GM19035 (cell line): Measurements from ENCODE around the gene DNMT1.

Experiments
- ATAC-seq: cut with Tn5 transposase; IDR thresholded peaks from one replicate; pipeline ENCODE4 v1.9.1; 2021; ENCODE audit not compliant: unreplicated experiment

The DNMT1 gene

GRCh38 chr19:10142701-10143375, 51.9 kb downstream of the DNMT1 start:
- no peak for ATAC-seq

- ATAC-seq: no peak
Measured at GRCh38 chr19:10141973-10142372, 52.8 kb downstream of the DNMT1 start.

GRCh38 chr19:10141479-10141878, 53.3 kb downstream of the DNMT1 start:
- no peak for ATAC-seq

GRCh38 chr19:10139952-10140351, 54.8 kb downstream of the DNMT1 start:
- no peak for ATAC-seq

- ATAC-seq: no peak
Measured at GRCh38 chr19:10138879-10139795, 55.6 kb downstream of the DNMT1 start.

- ATAC-seq: no peak
Measured at GRCh38 chr19:10137751-10138682, 56.7 kb downstream of the DNMT1 start.

GRCh38 chr19:10136936-10137335, 57.8 kb downstream of the DNMT1 start:
- ATAC-seq: no peak

GRCh38 chr19:10135551-10136334, 59.0 kb downstream of the DNMT1 start:
- ATAC-seq: no peak

- ATAC-seq: no peak
Measured at GRCh38 chr19:10134040-10134439, 60.7 kb downstream of the DNMT1 start.

- ATAC-seq: no peak
Measured at GRCh38 chr19:10133596-10133995, 61.2 kb downstream of the DNMT1 start.

- ATAC-seq: no peak
Measured at GRCh38 chr19:10132905-10133304, 61.8 kb downstream of the DNMT1 start.

- ATAC-seq: no peak
Measured at GRCh38 chr19:10126213-10126639, 68.5 kb downstream of the DNMT1 start.

GRCh38 chr19:10124429-10124828, 70.3 kb downstream of the DNMT1 start:
- ATAC-seq: no peak

- ATAC-seq: no peak
Measured at GRCh38 chr19:10122045-10122444, 72.7 kb downstream of the DNMT1 start.

- no peak for ATAC-seq
Measured at GRCh38 chr19:10120538-10121189, 74.1 kb downstream of the DNMT1 start.

- ATAC-seq: no peak
Measured at GRCh38 chr19:10118960-10119359, 75.8 kb downstream of the DNMT1 start.

- no peak for ATAC-seq
Measured at GRCh38 chr19:10116866-10117616, 77.7 kb downstream of the DNMT1 start.

- ATAC-seq: no peak
Measured at GRCh38 chr19:10116085-10116865, 78.5 kb downstream of the DNMT1 start.
